ENCODE measurements around the gene C14orf132.
"Not testable (repeated sequence)": the region's sequence is repeated elsewhere in the genome, so short reads cannot be mapped to it uniquely, and the experiment has no call there.

Gene C14orf132

DNA sequence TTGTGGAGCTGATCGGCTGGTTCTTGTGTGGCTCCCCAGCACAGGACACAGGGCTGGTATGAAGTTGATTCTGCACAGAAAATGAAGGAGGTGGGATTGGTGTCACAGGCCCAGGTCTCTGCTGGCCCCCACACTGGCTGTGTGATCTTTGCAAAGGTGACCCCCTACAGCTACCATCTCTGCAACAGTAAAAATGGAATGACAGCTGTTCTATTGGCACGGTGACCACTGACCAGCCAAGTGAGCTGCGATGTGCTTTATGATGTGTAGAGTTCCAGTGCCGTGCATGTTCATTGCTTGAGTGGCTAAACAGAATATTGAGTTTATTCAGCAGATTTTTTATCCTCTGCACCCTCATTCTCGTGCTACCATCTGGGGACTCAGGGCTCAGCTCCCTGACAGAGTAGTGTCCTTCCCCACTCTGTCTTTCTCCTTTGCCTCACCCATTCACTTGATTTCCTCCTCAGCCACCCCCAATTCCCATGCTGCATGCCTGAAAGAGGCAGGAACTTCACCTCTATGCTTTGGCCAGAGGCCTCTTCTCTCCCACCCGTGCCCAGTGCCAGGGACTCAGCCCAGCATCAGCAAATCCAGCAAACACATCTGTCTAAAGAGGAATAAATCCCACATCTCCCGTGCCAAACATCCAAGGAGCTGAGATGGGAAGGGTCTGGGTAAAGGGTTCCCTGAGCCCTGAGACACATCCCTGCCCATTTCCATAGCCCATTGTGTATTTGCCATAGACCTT lies 21.2 kb downstream of the C14orf132 start:
- DNase-seq: no peak

DNA sequence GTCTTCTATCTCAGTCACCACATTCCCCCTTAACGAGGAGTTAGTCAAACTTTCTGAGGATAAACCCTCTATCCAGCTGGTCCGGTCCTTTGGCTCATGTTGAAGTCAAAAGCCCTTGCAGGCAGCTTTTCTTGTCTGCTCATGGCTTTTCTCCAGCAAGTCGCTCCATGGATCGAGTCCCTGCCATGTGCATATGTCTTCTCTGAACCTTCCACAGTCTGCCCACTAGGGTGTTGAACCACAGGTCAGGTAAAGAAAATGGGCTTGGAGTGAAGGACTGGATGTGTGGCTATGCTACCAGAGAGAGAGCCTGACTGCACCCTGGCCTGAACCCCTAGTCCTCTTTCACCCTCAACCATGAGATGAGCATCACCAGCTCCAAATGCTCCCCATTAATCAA lies 22.8 kb downstream of the C14orf132 start:
- DNase-seq: no peak

DNA sequence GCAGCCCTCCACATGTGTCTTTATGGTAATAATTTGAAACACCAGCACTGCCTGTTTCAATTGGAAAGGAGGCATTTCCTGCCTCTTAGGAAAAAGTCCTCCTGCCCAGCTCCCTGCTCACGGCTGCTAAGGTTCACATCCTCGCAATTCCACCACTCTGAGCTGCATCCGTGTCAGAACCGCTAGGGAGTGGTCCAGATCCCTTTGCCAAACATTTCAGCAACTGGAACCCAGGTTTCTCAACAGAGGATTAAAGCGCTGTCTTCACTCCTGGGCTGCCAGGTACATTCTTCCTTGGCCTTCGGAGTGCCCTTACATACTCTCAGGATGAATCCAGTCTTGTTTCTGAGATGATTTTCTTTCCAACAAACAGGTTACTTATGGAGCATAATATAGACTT lies 23.3 kb downstream of the C14orf132 start:
- no peak for DNase-seq

DNA sequence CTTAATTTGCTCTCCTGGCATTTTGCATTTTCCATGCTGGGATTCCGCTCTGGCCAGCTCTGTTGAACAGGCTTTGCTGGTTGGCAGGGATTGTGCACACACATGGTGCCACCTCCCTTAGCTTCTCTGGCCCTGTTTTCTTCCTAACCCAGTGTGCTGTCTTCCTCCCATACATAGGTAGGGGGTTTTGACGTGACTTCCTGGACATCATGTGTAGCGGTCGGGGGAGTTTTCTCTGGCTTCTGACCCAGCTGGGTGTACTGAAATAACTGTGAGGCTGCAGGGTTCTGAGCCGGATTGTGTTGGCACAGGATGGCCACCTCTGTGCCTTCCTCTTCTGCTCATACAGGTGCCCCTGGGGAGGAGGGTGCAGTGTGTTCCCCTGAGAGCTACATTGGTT lies 25.7 kb downstream of the C14orf132 start:
- DNase-seq: no peak

DNA sequence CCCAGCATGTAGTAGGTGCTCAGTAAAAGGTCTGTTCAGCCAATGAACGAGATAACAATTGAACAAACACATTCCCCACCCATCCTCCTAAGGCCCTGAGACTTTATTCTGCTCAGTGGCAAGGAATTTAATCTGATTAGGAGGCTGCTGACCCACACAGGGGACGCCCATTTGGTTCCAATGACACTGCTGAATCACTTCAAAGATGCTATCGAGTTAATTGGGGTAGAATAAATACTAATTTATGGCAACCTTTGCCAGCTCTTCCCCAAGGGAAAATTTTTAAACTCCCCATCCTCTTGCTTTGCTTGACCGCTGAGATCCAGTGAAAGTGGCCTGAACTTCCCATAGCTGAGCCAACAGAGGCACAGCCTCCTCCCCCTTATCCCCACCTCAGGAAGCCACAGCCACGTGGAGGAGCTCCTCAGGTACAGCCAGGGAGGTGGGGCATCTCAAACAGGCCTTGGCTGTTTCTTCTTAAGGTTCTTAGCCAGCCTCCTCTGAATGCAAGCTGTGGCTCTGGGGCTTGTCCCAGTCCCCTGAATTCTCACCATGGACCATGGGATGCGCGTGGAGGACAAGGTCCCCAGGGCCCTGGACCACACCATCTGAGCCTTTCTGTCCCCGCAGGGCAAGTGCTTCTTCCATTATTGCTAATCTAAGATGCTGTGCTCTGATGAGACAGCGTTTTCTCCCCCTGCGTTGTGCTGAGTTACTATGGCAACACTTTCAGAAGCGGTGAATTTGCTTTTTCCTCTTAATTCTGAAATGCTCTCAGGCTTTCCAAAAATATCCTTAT lies 26.7 kb downstream of the C14orf132 start:
- no peak for DNase-seq

DNA sequence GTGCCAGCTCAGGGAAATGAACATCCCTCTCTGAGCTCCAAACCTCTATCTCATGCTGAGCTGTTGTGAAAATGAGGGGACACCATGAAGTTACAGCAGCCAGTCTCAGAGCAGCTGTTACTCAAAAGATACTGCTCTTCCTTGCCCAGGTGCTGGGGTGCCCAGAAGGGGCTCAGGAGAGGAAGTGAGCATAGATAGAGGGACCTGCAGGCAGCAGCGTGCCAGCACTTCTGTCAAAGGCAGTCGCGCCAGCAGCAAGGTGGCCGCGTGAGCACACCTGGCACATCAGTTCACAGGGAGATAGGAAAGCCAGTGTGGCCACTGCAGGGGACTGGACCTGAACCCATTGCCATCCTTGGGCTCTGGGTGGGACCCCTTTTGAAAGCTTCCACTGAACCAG lies 27.8 kb downstream of the C14orf132 start:
- no peak for DNase-seq

DNA sequence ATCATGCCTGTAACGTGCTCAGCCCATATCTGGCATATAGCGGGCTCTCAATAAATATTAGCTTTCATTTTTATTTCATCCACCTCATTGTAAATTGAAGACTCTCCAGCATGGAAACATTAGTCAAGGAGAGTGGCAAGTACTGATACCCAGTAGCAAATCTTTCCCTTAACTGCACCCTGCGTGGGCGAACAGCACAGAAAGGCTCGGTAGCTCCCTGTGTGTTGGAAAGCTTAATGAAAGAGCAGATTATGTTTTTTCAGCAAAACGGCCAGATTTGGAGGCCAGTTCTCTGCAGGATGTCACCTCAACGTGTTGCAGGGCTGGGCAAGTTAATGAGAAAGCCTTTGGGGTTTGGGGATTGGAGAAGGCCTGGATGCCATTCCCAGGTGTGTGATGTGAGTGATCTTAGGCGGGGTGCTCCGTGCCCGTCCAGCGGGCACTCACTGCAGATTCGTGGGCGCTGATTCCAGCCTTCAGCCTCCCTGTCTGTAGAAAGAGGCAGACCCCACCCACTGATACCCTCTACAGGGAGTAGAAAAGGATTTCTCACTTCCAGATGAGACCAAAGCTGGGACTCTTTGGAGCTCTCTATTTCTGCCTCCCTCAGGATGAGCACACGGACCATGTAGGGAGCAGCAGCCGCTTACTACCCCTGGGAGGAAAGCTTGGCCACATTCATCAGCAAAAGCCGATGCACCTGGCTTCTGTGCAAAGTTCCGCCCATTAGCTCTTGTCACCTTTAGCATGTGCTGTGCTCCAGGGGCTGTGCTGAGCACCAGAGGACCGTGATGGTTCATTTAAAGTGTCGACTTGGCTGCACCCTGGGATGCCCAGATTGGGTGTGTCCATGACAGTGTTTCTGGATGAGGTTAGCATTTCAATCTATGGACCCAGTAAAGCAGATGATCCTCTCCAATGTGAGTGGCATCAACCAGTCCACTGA lies 29.1 kb downstream of the C14orf132 start:
- no peak for DNase-seq

DNA sequence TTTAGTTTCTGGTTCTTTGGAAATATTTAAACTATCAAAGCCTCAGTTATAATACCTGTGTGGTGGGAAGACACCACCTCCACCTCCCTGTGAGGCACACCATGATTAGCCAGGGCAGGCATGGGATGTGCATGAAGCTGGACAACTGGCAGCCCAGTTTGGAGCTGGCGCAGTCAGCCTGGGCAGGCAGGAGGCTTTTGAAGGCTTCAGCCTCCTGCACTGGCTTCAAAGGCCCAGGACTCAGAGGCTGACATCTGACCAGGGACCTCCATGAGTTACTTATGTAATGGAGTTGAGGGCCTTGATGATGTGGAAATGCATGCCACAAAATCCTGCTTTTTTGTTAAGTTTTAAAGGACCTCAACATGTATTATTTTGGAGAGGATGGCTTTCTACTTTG lies 30.3 kb downstream of the C14orf132 start:
- no peak for DNase-seq

DNA sequence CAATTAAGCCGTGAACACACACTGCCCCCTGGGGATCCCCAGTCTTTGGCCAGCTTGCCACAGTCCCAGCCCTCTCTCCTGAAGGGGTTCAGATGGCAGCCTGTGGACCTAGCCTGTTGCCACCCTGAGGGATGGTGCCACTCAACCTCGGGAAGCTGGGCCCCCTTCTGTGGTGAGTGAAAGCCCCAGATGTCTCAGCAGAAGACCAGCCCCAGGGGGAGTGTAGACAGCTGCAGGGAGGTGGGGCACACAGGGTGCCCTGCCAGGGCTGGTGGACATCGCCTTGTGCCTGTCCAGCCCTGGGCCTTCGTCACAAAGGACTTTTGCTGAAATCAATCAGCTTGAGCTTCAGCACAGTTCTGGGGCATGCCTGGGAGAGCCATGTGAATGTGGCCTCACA lies 32.4 kb downstream of the C14orf132 start:
- DNase-seq: no peak

DNA sequence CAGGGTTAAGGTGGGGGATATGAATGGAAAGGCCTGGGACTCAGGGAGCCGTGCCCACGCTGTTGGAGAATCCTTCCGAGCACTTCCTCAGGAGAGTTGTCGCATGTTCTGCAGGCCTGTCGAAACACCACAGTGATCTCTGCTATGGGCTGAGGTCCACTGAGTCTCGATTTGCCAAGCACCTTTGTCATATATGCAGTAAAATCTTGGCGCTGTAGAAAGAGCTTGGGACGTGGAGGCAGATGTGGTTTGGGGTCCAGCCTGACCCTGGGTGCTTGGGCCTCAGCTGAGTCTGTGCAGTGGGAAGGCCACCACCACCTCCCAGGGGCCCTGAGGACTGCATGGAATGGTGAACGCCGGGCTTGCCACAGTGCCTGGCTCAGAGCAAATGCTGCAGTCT lies 32.9 kb downstream of the C14orf132 start:
- DNase-seq: no peak

DNA sequence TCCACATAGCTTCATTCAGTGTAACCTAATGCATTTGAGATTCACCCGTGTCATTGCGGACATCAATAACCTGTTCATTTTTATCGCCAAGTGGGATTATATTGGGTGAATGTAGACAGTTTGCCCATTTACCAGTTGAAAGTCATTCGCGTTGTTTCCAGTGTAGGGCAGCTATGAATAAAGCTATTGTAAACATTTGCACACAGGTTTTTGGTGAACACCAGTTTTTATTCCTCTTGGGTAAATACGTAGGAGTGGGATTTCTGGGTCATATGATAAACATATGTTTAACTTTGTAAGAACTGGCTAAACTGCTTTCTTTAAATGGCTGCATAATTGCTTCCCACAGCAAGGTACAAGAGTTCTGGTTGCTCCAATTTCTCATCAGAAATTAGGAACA lies 33.6 kb downstream of the C14orf132 start:
- no peak for DNase-seq

DNA sequence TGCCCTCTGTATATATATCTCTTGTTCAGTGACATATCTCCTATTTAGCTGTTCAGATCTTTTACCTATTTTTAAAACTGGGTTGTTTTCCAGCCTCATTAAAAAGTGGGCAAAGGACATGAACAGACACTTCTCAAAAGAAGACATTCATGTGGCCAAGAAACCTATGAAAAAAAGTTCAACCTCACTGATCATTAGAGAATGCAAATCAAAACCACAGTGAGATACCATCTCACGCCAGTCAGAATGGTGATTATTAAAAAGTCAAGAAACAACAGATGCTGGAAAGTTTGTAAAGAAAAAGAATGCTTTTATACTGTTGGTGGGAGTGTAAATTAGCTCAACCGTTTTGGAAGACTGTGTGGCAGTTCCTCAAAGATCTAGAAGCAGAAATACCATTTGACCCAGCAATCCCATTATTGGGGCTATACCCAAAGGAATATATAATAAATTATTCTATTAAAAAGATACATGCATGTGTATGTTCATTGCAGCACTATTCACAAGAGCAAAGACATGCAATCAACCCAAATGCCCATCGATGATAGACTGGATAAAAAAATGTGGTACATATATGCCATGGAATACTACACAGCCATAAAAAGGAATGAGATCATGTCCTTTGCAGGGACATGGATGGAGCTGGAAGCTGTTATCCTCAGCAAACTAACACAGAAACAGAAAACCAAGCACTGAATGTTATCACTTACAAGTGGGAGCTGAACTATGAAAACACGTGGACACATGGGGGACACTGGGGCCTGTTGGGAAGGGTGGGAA lies 34.3 kb downstream of the C14orf132 start:
- not testable (repeated sequence) for DNase-seq

DNA sequence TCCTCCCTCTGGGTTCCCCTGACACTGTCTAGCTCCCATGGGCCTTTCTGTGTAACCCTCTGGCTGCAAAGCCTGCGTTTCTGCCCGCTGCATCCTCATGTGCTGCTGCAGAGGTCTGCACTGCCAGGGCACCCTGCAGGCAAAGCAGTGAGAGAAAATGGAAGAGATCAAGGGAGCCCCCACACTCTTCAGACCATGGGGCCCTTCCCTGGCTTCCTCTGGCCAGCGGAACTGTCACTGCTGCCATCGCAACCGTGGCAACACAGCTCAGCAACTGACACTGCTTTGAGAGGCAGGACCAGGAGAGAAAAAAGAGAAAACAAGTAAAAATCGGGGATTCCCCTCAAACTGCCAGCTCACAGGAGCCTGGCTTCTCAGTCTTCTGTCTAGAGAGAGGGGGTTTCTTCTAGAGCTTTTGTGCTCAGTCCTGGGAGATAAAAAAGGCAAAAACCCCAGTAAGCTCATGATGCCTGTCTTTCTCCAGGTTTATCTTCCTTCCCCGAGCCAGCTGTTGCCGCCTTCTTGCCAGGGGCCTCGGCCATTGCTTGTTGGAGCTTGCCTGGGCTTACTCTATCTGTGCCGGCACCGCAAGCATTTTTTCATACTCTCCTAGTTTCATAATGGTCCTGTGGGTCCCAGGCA lies 38.9 kb downstream of the C14orf132 start:
- no peak for DNase-seq

DNA sequence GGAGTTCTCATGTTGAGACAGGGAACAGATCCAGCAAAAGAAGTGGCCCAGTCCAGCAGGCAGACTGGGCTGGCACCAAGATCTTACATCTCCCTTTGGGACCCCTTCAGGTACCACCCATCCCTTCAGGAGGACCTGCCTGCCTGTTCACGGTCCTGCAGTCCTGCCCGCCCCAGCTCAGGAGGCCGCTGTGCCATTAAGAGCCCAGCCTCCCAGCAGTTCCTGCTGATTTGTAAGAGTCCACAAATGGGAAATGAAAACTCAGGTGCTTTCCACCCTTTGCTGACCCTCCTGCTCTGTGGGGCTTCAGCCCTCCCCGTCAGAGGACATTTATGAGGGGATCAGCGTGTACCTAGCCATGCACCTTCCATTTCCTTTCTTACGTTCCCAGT lies 39.5 kb downstream of the C14orf132 start:
- DNase-seq: no peak

DNA sequence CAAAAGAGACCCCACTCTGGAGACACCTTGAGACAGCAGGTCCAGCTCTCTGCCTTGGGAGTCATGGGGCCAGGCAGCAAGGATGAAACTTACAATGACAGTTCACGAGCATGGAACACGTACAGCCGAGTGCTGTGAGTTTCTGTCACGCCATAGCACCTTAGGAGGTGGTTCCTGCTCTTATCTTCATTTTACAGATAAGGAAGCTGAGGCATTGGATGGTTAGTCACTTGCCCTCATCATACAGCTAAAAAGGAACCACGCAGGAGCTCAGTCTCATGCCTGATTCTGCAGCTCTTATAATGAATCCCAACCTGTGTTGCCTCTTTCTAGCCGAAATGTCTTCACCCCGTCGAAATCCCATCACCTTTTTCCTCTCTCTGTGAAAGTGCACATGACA lies 39.9 kb downstream of the C14orf132 start:
- DNase-seq: no peak

DNA sequence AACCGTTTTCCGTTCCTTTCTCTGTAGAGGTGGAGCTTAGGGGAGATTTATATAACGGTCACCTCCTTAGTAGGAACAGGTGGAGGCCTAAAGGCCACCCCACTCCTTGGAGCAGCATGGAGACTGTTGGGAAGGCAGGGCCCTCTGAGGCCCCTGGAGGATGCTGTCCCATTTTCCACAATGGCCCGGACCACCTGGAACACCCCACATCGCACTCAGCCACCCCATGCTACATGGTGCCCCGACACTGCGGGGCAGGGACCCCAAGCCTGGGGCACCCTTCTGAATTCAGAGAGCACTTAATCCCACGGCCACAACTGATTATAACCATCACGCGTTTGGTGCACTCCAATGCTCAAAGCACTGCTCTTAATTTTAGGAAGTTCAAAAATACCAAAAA lies 41.4 kb downstream of the C14orf132 start:
- DNase-seq: no peak

DNA sequence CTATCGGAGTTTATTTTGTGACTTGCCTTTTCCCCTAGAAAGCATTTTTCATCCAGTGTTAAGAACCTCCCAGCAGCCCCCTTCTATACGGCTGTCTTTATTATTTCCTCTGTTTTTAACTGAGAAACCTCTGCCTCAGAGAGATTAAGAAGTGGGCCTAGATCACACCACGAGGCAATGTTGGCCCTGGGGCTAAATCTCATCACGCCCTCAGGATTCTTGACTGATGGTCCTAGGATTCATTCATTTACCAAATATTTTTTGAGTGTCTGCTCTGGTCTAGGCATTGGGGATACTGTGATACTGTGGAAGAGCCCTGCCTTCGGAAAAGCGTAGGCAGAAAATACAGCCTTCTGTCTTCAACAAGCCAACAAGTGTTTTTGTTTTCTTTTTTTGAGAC lies 42.1 kb downstream of the C14orf132 start:
- no peak for DNase-seq

DNA sequence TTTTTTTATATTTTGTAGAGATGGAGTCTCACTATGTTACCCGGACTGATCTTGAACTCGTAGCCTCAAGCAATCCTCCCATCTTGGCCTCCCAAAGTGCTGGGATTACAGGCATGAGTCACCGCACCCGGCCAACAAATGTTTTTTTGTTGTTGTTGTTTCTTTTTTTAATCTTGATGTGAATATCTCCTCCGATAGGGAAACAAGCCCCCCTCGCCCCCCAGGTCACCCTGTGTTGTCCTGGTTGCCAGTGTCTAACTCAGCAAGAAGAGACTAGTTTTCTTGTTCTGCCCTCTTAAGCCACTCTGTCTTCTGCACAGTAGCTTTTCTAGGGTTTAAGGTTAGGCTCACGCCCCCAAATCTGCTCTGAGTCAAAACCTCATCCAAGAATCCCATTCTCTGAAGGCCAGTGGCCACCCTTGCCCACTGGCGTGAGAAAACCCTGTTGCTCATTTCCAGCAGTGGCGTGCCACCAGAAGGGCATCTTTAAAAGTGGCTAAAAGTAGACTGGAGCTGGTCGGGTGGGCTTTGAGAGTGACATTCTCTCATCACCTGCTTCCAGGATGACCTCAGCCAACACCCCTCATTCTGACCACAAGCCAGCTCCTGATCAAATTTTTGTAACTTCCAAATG lies 42.7 kb downstream of the C14orf132 start:
- DNase-seq: no peak

DNA sequence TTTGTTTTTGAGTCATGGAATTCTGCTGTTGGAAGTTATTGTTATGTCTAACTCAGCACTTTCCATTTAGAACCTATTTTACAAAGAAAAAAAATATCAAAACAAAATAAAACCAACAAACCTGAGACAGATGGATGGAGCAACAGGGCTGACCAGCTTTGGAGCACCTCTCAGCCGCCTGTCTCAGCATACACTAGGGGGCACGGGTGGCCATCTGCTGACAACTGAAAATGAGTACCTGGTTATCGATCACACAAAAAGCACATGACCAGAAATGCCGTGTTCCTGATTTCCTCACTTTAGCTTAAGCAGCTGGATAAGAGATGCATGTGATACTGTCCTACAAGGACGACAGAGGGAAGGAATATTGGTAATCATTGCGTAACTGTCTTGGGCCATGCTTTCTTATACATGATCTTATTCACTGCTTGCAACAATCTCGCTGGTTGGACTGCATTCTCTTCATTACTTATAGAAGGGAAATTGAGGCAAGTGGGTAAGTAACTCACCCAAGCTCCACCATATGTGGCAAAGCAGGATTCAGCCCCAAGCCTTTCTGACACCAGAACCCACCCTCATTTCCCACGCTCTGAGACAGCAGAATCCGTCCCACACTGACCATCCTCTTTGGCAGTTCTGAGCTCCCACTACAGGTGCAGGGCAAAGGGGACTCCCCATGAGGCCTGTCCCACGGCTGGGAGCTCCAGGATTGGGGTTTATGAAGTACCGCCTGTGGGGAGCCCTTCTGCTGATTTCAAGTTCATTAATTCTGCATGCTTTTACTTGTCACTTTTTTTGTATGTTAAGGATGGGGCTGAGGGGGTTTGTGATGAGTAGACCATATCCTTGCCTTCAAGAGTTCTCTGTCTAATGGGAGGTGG lies 43.5 kb downstream of the C14orf132 start:
- no peak for DNase-seq

DNA sequence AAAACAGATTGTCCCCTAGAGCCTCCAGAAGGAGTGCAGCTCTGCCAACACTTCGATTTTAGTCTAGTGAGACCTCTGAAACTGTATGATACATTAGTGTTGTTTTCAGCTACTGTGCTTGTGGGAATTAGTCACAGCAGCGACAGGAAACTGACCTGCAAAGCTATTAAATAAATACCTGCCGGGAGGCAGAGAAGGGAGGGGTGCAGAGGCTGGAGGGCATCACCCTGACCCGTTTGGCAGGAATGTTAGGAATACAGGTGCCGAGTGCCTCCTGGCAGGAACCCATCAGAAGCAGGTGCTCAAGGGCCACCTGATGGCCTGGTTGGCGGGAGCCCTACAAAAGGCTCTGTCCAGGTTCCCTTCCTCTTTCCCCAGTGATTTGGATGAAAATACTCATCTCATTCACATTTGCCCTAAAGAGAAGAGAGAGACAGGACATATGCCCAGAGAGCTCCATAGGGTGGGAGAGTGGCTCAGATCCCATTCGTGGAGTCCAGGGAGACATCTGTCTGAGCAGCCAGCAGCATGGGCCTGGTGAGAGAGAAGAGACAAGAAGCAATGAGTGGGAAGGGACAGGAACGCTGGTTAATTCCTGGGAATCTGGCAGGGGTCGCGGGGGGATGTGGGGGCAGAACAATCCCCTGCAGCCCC lies 44.6 kb downstream of the C14orf132 start:
- DNase-seq: no peak
